ENCODE results near the gene RPTOR. TPM values are rescaled to one million over a fixed set of nuclear protein-coding genes. Genes with fewer than 3 reads are reported as not detected.

Gene RPTOR
- total RNA-seq, 3 donors from 2014 or later (not counting 1 experiment from before 2014, with no cell fraction given) = 49.2 to 63.6 (median 55.4) TPM

DNA sequence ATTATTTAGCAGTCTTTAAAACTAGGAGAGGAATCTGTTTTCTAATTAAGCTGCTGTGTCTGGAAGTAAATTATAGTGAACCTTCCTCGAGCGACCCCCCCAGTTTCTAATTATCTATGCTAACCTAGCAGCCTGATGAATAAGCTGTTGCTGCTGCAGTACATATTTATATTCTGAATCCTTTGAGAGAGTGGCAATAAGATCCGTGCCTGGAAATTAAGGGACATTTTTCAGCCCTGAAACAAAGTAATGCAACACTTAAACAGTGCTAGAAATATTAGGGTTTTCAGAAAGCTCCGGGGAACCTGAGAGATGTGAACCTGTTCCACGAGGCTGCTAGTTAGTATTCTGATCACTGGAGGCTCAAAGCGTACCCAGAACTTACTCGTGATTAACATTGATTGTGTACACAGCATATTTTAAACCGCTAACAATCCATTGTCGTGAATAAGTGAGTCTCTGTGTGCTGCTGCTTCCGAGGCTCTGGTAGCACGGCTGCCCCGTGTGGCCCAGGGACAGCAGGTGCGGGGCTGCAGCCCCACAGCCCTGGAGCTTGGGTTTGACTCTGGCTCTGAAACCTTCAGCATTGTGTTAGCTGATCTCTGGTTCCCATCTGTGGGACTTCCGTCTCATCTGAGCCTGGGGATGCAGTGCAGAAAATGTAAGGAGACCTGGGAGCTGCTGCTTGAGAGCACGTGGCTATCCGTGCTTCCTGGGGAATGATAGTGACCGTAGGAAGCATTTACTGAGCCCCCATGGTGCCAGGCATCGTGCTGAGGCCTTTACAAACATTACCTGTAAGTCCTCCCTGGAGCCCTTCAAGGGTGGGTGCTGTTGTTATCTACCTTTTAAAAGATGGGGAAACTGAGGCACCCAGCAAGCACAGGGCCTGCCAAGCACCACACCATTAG is 256.1 kb downstream of the RPTOR start:
- Histone ChIP-seq H3K4me1 (ENCODE audit: control insufficient read depth, insufficient read depth, low read length) (no peaks in the 10 kb centered on the region), H3K27ac (ENCODE audit: low read length) (no peak overlapping the region), H3K27me3 (ENCODE audit: control insufficient read depth, insufficient read depth, low read length) (no peaks in the 10 kb centered on the region), H3K4me3 (ENCODE audit: low read length) (no peak overlapping the region), H3K9me3 (ENCODE audit: control insufficient read depth, insufficient read depth, low read length) (no peaks in the 10 kb centered on the region), H3K36me3 (ENCODE audit: control insufficient read depth, insufficient read depth, low read length) (peaks cover 2% of the 10 kb centered on the region)
- Mint-ChIP-seq H3K27me3 (ENCODE audit: low read depth in 2 of 2) (no peaks in the 10 kb centered on the region), H3K4me1 (no peaks in the 10 kb centered on the region), H3K4me3 (no peak overlapping the region), H3K27ac (no peak overlapping the region), H3K9me3 (no peaks in the 10 kb centered on the region), H3K36me3 (no peaks in the 10 kb centered on the region)
- DNase-seq (no peak), ATAC-seq (no peak)
- TF ChIP-seq, protein P1, sequence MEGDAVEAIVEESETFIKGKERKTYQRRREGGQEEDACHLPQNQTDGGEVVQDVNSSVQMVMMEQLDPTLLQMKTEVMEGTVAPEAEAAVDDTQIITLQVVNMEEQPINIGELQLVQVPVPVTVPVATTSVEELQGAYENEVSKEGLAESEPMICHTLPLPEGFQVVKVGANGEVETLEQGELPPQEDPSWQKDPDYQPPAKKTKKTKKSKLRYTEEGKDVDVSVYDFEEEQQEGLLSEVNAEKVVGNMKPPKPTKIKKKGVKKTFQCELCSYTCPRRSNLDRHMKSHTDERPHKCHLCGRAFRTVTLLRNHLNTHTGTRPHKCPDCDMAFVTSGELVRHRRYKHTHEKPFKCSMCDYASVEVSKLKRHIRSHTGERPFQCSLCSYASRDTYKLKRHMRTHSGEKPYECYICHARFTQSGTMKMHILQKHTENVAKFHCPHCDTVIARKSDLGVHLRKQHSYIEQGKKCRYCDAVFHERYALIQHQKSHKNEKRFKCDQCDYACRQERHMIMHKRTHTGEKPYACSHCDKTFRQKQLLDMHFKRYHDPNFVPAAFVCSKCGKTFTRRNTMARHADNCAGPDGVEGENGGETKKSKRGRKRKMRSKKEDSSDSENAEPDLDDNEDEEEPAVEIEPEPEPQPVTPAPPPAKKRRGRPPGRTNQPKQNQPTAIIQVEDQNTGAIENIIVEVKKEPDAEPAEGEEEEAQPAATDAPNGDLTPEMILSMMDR (IDR thresholded peaks at IDR 0.05) = no peak
- WGBS (ENCODE audit: insufficient coverage) = 96% methylated on average over 16 of the region's 18 CpGs
- intact Hi-C loops (cut with micrococcal nuclease) = no loop called here

DNA sequence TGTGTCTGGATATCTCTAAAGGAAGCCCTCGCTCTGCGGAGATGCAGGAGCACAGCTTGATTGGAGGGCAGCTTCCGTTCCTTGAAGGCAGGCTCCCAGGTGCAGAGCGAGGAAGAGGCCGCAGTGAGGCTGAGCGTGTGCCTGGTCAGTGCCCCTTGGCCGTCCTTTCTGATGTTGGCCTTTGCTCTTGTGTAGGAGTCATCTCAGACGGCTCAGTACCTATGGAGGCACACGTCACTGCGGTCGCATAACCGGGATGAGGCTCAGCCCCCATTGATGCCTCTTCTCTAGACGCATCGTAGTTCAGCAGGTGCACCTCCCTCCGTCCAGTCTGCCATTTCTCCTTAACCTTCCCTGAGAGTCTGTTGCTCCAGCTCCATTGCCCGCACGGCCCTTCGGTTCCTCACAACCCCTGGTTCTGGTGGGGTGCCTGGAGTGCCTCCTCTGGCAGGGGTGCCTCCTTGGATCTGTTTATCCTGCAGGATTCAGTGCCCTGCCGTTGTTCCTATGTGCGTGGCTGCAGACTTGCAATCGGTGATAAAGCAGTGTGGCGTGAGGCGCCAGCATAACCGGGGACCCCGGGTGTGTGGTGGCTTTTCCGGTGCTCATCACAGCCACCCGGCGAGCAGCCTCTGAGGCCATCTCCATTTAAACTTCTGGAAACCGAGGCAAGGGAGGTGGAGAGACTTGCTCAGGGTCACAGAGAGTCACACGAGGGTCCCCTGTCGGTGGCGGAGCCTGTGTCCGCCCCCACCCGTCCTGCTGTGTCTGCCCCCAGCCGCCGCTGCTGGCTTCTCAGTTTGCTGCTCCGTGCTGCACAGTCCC is 258.2 kb downstream of the RPTOR start:
- Histone ChIP-seq H3K36me3 (ENCODE audit: control insufficient read depth, insufficient read depth, low read length) (peaks cover 2% of the 10 kb centered on the region), H3K4me3 (ENCODE audit: low read length) (no peak overlapping the region), H3K9me3 (ENCODE audit: control insufficient read depth, insufficient read depth, low read length) (peaks cover 4% of the 10 kb centered on the region), H3K27ac (ENCODE audit: low read length) (no peak overlapping the region), H3K4me1 (ENCODE audit: control insufficient read depth, insufficient read depth, low read length) (no peaks in the 10 kb centered on the region), H3K27me3 (ENCODE audit: control insufficient read depth, insufficient read depth, low read length) (no peaks in the 10 kb centered on the region)
- H3K9me3 Mint-ChIP-seq = peaks cover 0 to 6% of the 10 kb centered on the region in 2 donors
- TF ChIP-seq, protein P1 (IDR thresholded peaks at IDR 0.05) = no peak
- peaks cover 17% of the 10 kb centered on the region for H3K36me3 Mint-ChIP-seq
- H3K27ac Mint-ChIP-seq = no peak overlapping the region
- ATAC-seq (no peak), DNase-seq (no peak)
- no peaks in the 10 kb centered on the region for H3K4me1 Mint-ChIP-seq
- WGBS (ENCODE audit: insufficient coverage) = 96% methylated on average over 37 of the region's 37 CpGs
- no peaks in the 10 kb centered on the region for H3K27me3 Mint-ChIP-seq (ENCODE audit: low read depth in 2 of 2)
- H3K4me3 Mint-ChIP-seq = no peak overlapping the region
- intact Hi-C loops (cut with micrococcal nuclease) = no loop called here

DNA sequence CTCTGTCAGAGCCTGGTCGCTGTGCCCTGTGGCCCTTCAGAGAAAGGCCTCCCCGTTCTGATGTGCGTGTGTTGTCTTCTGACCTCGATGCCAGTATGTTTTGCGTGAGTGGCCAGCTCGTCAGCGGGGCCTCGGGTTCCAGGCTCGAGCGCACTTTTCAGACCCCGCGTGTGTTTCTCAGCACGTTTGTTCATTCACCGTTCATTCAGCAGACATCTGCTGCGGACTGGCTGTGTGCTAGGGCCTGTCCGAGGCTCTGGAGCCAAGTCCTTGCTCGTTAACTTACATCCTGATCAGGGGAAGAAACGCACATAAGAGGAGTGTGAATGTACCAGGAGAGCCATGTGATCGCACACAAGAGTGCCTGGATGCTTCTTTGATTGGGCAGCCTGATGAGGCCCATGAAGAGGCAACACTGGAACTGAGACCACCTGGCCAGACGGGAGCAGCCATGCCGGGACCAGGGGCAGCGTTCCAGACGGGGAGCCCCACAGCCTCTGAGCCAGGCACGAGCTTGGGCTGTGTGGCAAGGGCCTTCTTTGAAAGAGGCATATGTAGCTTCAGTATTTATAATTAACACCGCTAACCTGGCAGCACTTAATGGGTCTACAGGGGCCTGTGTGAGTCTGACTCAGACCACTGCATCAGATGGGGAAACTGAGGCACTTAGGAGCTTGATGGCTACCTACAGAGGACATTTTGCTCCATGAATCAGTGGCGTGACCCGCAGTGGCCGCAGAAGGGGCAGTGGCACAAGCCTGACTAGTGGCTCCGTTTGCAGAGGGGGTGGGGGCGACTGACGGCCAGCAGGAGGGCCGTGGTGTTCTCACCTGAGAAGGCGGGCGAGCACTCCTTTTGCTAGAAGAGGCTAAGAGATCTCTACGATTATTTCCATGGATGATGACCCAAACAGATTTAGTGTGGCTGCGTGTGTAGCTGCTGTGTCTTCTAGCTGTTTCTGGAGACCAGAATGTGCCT is 259.1 kb downstream of the RPTOR start:
- Histone ChIP-seq H3K4me1 (ENCODE audit: control insufficient read depth, insufficient read depth, low read length) (no peaks in the 10 kb centered on the region), H3K27ac (ENCODE audit: low read length) (no peak overlapping the region), H3K9me3 (ENCODE audit: control insufficient read depth, insufficient read depth, low read length) (peaks cover 4% of the 10 kb centered on the region), H3K4me3 (ENCODE audit: low read length) (no peak overlapping the region), H3K27me3 (ENCODE audit: control insufficient read depth, insufficient read depth, low read length) (no peaks in the 10 kb centered on the region), H3K36me3 (ENCODE audit: control insufficient read depth, insufficient read depth, low read length) (no peaks in the 10 kb centered on the region)
- no peaks in the 10 kb centered on the region for H3K4me1 Mint-ChIP-seq
- H3K27ac Mint-ChIP-seq = no peak overlapping the region
- no peak for ATAC-seq
- H3K27me3 Mint-ChIP-seq (ENCODE audit: low read depth in 2 of 2) = no peaks in the 10 kb centered on the region
- no peak overlapping the region for H3K4me3 Mint-ChIP-seq
- intact Hi-C loops (cut with micrococcal nuclease) = no loop called here
- WGBS (ENCODE audit: insufficient coverage) = 96% methylated on average over 36 of the region's 36 CpGs
- TF ChIP-seq, protein P1 (IDR thresholded peaks at IDR 0.05) = no peak
- peaks cover 0 to 6% of the 10 kb centered on the region in 2 donors for H3K9me3 Mint-ChIP-seq
- H3K36me3 Mint-ChIP-seq = peaks cover 17% of the 10 kb centered on the region
- no peak for DNase-seq
